Measurements from ENCODE around the gene APMAP. TPM values are rescaled to one million over a fixed set of nuclear protein-coding genes. Genes with fewer than 3 reads are reported as not detected.

APMAP gene
- total RNA-seq (2014; rRNA removed; shearing (Covaris generic); ENCODE audit: low replicate concordance) = 54.3 and 80.3 TPM in 2 replicates

GRCh38 chr20:24992487-24993205, at the start of gene APMAP:
Gene APMAP (minus strand): TSS chr20:24992751. CDS start chr20:24992688, 63 bp downstream.
- peak; percentile 87 for DNase-seq
- Histone ChIP-seq H3K4me3 (peak within 1 kb of the TSS; percentile 74), H3K9me3 (no peaks in the 10 kb centered on the region), H3K27me3 (no peaks in the 10 kb centered on the region), H3K36me3 (no peaks in the 10 kb centered on the region)

- no peak for DNase-seq
- no peak overlapping the region for H3K4me3 ChIP-seq
- no peaks in the 10 kb centered on the region for H3K9me3 ChIP-seq
- H3K36me3 ChIP-seq = no peaks in the 10 kb centered on the region
- no peaks in the 10 kb centered on the region for H3K27me3 ChIP-seq
Observed at GRCh38 chr20:25041813-25042530, 49.4 kb upstream of the APMAP start.

GRCh38 chr20:25040438-25040831, 47.9 kb upstream of the APMAP start:
- no peaks in the 10 kb centered on the region for H3K36me3 ChIP-seq
- no peak overlapping the region for H3K4me3 ChIP-seq
- DNase-seq = peak; percentile 62
- H3K9me3 ChIP-seq = no peaks in the 10 kb centered on the region
- H3K27me3 ChIP-seq = no peaks in the 10 kb centered on the region

- Histone ChIP-seq H3K4me3 (no peak overlapping the region), H3K9me3 (no peaks in the 10 kb centered on the region), H3K27me3 (no peaks in the 10 kb centered on the region), H3K36me3 (no peaks in the 10 kb centered on the region)
- peak; percentile 94 for DNase-seq
Observed at GRCh38 chr20:25039697-25040437, 47.3 kb upstream of the APMAP start.

- Histone ChIP-seq H3K9me3 (no peaks in the 10 kb centered on the region), H3K27me3 (no peaks in the 10 kb centered on the region)
Observed at GRCh38 chr20:25038591-25039015, 46.1 kb upstream of the APMAP start.

GRCh38 chr20:25038103-25038410, 45.5 kb upstream of the APMAP start:
- H3K27me3 ChIP-seq = no peaks in the 10 kb centered on the region
- H3K9me3 ChIP-seq = no peaks in the 10 kb centered on the region
- no peak overlapping the region for H3K4me3 ChIP-seq
- H3K36me3 ChIP-seq = no peaks in the 10 kb centered on the region
- no peak for DNase-seq

More at GRCh38 chr20:25038591-25039015, 46.1 kb upstream of the APMAP start:
- no peak overlapping the region for H3K4me3 ChIP-seq
- no peak for DNase-seq
- H3K36me3 ChIP-seq = no peaks in the 10 kb centered on the region

GRCh38 chr20:25037288-25038102, 44.9 kb upstream of the APMAP start:
- Histone ChIP-seq H3K9me3 (no peaks in the 10 kb centered on the region), H3K4me3 (no peak overlapping the region), H3K27me3 (no peaks in the 10 kb centered on the region), H3K36me3 (no peaks in the 10 kb centered on the region)
- no peak for DNase-seq

GRCh38 chr20:25036331-25036936, 43.9 kb upstream of the APMAP start:
- Histone ChIP-seq H3K27me3 (no peaks in the 10 kb centered on the region), H3K36me3 (no peaks in the 10 kb centered on the region), H3K9me3 (no peaks in the 10 kb centered on the region), H3K4me3 (no peak overlapping the region)
- no peak for DNase-seq

- DNase-seq = no peak
- Histone ChIP-seq H3K4me3 (no peak overlapping the region), H3K27me3 (no peaks in the 10 kb centered on the region)
Observed at GRCh38 chr20:25035921-25036320, 43.4 kb upstream of the APMAP start.

GRCh38 chr20:25033924-25034300, 41.4 kb upstream of the APMAP start:
- no peak overlapping the region for H3K4me3 ChIP-seq
- H3K9me3 ChIP-seq = no peaks in the 10 kb centered on the region
- DNase-seq = no peak
- H3K27me3 ChIP-seq = no peaks in the 10 kb centered on the region
- H3K36me3 ChIP-seq = no peaks in the 10 kb centered on the region

More at GRCh38 chr20:25035921-25036320, 43.4 kb upstream of the APMAP start:
- Histone ChIP-seq H3K36me3 (no peaks in the 10 kb centered on the region), H3K9me3 (no peaks in the 10 kb centered on the region)

GRCh38 chr20:25033265-25033923, 40.8 kb upstream of the APMAP start:
- Histone ChIP-seq H3K36me3 (no peaks in the 10 kb centered on the region), H3K27me3 (no peaks in the 10 kb centered on the region), H3K9me3 (no peaks in the 10 kb centered on the region), H3K4me3 (no peak overlapping the region)
- no peak for DNase-seq

- Histone ChIP-seq H3K27me3 (no peaks in the 10 kb centered on the region), H3K36me3 (no peaks in the 10 kb centered on the region), H3K9me3 (no peaks in the 10 kb centered on the region), H3K4me3 (no peak overlapping the region)
- DNase-seq = no peak
Observed at GRCh38 chr20:25032478-25033264, 40.1 kb upstream of the APMAP start.

- no peak for DNase-seq
- no peaks in the 10 kb centered on the region for H3K36me3 ChIP-seq
- no peaks in the 10 kb centered on the region for H3K27me3 ChIP-seq
- H3K9me3 ChIP-seq = no peaks in the 10 kb centered on the region
- H3K4me3 ChIP-seq = no peak overlapping the region
Observed at GRCh38 chr20:25032065-25032477, 39.5 kb upstream of the APMAP start.

- H3K9me3 ChIP-seq = no peaks in the 10 kb centered on the region
- H3K36me3 ChIP-seq = no peaks in the 10 kb centered on the region
- no peak for DNase-seq
- H3K4me3 ChIP-seq = no peak overlapping the region
- H3K27me3 ChIP-seq = no peaks in the 10 kb centered on the region
Observed at GRCh38 chr20:25031241-25031640, 38.7 kb upstream of the APMAP start.

- Histone ChIP-seq H3K27me3 (no peaks in the 10 kb centered on the region), H3K9me3 (no peaks in the 10 kb centered on the region), H3K4me3 (no peak overlapping the region), H3K36me3 (no peaks in the 10 kb centered on the region)
- no peak for DNase-seq
Observed at GRCh38 chr20:25030649-25031207, 38.2 kb upstream of the APMAP start.

Measured in MG63 (cell line).